T-cell (primary cell): ENCODE results near the gene PLEKHM3. TPM values are rescaled to one million over a fixed set of nuclear protein-coding genes. Genes with fewer than 3 reads are reported as not detected.

ENCODE experiments used
- ATAC-seq, 4 experiments: fragments of 200-7000 bp in 3 of 4; fragments of 150-1000 bp in 1 of 4; cut with Tn5 transposase; replicated peaks in 1 of 4; 1 replicate in 3 of 4; 2 replicates in 1 of 4; pipeline ENCODE4 v1.10.0; 2021; ENCODE audit warnings: moderate library complexity in 3 of 4, mild to moderate bottlenecking in 2 of 4, moderate number of reproducible peaks in 1 of 4
- CTCF ChIA-PET, 2 donors: fragments of 300-600 bp; sonication (Branson Sonifier 250); formaldehyde crosslinking; loops; one replicate each; lab custom pipeline; 2022; ENCODE audit warnings: antibody characterized with exemption in 2 of 2; lab: Charles Lee
- POLR2A ChIA-PET, 2 donors: fragments of 300-600 bp; sonication (Branson Sonifier 250); formaldehyde crosslinking; loops; one replicate each; lab custom pipeline; 2022; ENCODE audit warnings: antibody characterized with exemption in 2 of 2; lab: Charles Lee
- DNase-seq, 35 experiments: peaks; one replicate each; pipeline versions ENCODE4 v3.0.0 to v3.0.0-alpha.2; 2013 to 2023
- H3K27ac ChIP-seq: one replicate; pipeline ENCODE4 v1.5.1; 2013; ENCODE audit warnings: low read length
- H3K27me3 ChIP-seq, 2 experiments: replicated peaks in 1 of 2; 1 replicate in 1 of 2; 2 replicates in 1 of 2; pipeline versions ENCODE4 v1.6.1 to v1.7.0; 2013; ENCODE audit warnings: low read length in 1 of 2, mixed read lengths in 1 of 2; ENCODE audit not compliant: control insufficient read depth in 2 of 2, insufficient read depth in 2 of 2; ENCODE audit errors: extremely low read depth in 1 of 2
- H3K36me3 ChIP-seq, 2 donors: 1 replicate in 1 of 2; 2 replicates in 1 of 2; pipeline versions ENCODE4 v1.6.1 to v1.7.0; 2013; ENCODE audit warnings: low read length in 1 of 2; ENCODE audit not compliant: control insufficient read depth in 2 of 2, insufficient read depth in 1 of 2; ENCODE audit errors: extremely low read depth in 1 of 2
- H3K4me1 ChIP-seq, 2 experiments: 1 replicate in 1 of 2; 2 replicates in 1 of 2; pipeline versions ENCODE4 v1.6.1 to v1.7.0; 2013; ENCODE audit warnings: low read length in 2 of 2, mixed read lengths in 1 of 2; ENCODE audit not compliant: insufficient read depth in 2 of 2, control insufficient read depth in 1 of 2; ENCODE audit errors: extremely low read depth in 1 of 2
- H3K4me3 ChIP-seq, 2 donors: 1 replicate in 1 of 2; 2 replicates in 1 of 2; pipeline versions ENCODE4 v1.5.1 to v1.7.0; 2013; ENCODE audit warnings: mild to moderate bottlenecking in 2 of 2, low read length in 1 of 2, moderate library complexity in 1 of 2; ENCODE audit not compliant: control insufficient read depth in 1 of 2; ENCODE audit errors: extremely low read depth in 1 of 2
- H3K9me3 ChIP-seq: 2 replicates; pipeline ENCODE4 v1.7.0; 2013
- H3K27ac Mint-ChIP-seq, 2 donors: one replicate each; pipeline ENCODE4 v1.8.0; 2020 to 2021; ENCODE audit warnings: mild to moderate bottlenecking in 2 of 2, mixed read lengths in 2 of 2
- H3K27me3 Mint-ChIP-seq, 2 donors: one replicate each; pipeline ENCODE4 v1.8.0; 2021 to 2022; ENCODE audit warnings: mixed read lengths in 2 of 2
- H3K36me3 Mint-ChIP-seq: one replicate; pipeline ENCODE4 v1.8.0; 2021; ENCODE audit warnings: mixed read lengths
- H3K4me1 Mint-ChIP-seq, 3 donors: one replicate each; pipeline ENCODE4 v1.8.0; 2020 to 2022; ENCODE audit warnings: mixed read lengths in 3 of 3, mild to moderate bottlenecking in 1 of 3
- H3K4me3 Mint-ChIP-seq, 3 donors: one replicate each; pipeline ENCODE4 v1.8.0; 2020 to 2022; ENCODE audit warnings: mild to moderate bottlenecking in 3 of 3, mixed read lengths in 3 of 3, moderate library complexity in 3 of 3
- H3K9me3 Mint-ChIP-seq, 3 donors: one replicate each; pipeline ENCODE4 v1.8.0; 2020 to 2022; ENCODE audit warnings: mixed read lengths in 3 of 3
- WGBS: methylation state at CpG from one replicate; pipeline ENCODE4 v1.1.5; 2013; ENCODE audit warnings: missing lambda C conversion rate; ENCODE audit not compliant: insufficient coverage; 5-methylcytosine and 5-hydroxymethylcytosine counted together
- total RNA-seq, 35 experiments: library from RNA in 6 of 35; stranded (reverse) in 6 of 35; fragments of 120-200 nt in 1 of 35; gene quantifications; one replicate each; pipeline versions ENCODE4 v1.2.1 to v1.2.4 and lab custom pipeline; 2013 to 2026

PLEKHM3 gene
- total RNA-seq, 5 donors from 2014 or later (not counting 1 experiment from before 2014, with no cell fraction given) = 12.3 to 18.1 (median 13.9) TPM

DNA sequence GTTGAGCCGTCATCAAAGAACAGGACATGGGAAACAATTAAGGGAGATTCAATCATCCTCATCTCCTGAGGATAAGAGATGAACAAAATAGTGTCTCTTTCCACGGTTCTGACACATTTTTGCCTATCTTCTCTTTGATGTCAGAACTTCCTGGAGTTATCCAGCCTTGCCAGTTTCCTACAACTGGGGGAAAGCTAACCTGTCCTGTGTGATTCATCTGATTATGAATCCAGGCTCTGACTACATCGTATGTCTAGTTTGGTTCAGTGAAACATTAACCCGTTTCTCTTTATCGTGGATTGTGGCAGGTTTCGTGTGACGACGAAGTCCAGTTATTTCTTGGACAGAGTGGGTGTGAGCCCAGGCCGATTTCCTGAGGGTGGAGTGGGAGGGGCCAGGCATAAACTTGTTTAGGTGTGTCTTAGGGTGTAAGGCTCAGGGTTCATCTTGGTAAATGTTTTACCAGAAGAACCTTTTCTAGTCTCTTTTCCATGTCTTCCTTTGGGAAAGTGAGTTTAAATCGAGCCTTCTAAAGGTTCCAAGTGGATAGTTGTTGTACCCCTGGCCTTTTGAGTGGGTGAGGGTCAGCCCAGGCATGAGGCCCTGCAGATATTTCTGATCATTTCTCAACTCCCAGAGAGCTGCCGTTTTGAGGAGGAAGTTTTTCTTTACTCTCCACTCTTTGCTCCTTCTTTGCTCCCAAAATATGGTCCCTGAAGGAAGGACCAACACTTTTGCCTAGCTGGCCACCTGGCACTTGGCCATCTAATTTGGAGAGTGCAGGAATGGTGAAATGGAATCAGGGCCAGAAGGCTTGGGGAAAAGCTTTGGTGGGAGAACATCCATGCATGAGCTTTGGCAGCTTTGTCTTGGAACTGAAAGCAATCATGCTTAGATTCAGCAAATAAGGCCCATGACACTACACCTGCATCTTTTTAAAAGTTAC is 205.2 kb downstream of the PLEKHM3 start:
- Mint-ChIP-seq H3K27me3 (no peaks in the 10 kb centered on the region), H3K36me3 (peaks cover 20% of the 10 kb centered on the region), H3K4me1 (no peaks in the 10 kb centered on the region), H3K27ac (no peak overlapping the region), H3K4me3 (no peak overlapping the region), H3K9me3 (no peaks in the 10 kb centered on the region)
- DNase-seq = no peak
- WGBS = 95% methylated on average over 5 of the region's 11 CpGs
- H3K4me1 ChIP-seq = no peaks in the 10 kb centered on the region
- H3K36me3 ChIP-seq = peaks cover 0 to 4% of the 10 kb centered on the region in 2 donors
- no peak for ATAC-seq
- H3K27me3 ChIP-seq = no peaks in the 10 kb centered on the region
- CTCF ChIA-PET = interaction anchor here in 1 of 2 donors (0.7 kb wide), 1 partner anchor 183 kb away, joined by 7 read pairs; no protein-coding TSS in a partner anchor
- H3K27ac ChIP-seq = no peak overlapping the region
- H3K9me3 ChIP-seq = no peaks in the 10 kb centered on the region
- H3K4me3 ChIP-seq = no peak overlapping the region
- POLR2A ChIA-PET = no interaction called here

DNA sequence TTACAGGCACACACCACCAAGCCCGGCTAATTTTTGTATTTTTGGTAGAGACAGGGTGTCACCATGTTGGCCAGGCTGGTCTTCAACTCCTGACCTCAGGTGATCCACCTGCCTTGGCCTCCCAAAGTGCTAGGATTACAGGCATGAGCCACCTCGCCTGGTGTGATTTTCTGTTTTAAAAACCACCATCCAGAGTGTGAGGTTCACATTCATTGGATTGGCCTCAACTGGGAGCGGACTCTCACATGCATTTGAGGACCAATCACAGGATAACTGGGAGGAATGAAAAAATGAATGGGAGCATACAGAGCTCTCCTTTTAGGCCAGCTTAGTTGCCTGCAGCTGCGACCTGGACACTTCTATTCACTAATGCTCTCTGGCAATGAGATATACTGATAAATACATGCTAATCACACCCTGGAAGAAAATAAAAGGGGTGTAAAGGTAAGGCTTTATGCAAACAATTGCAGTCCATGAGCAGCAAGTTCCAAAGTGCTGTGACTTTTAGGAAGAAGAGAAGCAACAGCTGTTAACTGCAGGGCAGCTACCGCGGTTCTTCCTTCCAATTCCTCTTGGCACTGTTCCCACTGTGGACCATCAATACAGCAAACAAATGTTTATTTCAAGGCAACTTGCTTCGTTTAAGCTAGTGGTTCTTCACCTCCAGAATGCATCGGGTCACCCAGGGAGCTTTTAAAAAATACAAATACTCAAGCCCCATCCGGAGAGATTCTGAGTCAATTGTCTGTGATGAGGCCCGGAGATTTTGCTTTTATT is 206.1 kb downstream of the PLEKHM3 start:
- Mint-ChIP-seq H3K4me1 (no peaks in the 10 kb centered on the region), H3K4me3 (no peak overlapping the region), H3K27me3 (no peaks in the 10 kb centered on the region), H3K27ac (no peak overlapping the region), H3K9me3 (no peaks in the 10 kb centered on the region), H3K36me3 (peaks cover 13% of the 10 kb centered on the region)
- DNase-seq (no peak), ATAC-seq (no peak)
- WGBS = 75% methylated on average over 4 of the region's 10 CpGs
- H3K4me1 ChIP-seq = no peaks in the 10 kb centered on the region
- no peak overlapping the region for H3K4me3 ChIP-seq
- peaks cover 0 to under 1% of the 10 kb centered on the region in 2 donors for H3K36me3 ChIP-seq
- no peaks in the 10 kb centered on the region for H3K27me3 ChIP-seq
- ChIA-PET CTCF (no interaction called here), POLR2A (interaction anchor here in 1 of 2 donors (0.6 kb wide), 1 partner anchor 721 kb away, joined by 3 read pairs; no protein-coding TSS in a partner anchor)
- H3K9me3 ChIP-seq = no peaks in the 10 kb centered on the region
- no peak overlapping the region for H3K27ac ChIP-seq

DNA sequence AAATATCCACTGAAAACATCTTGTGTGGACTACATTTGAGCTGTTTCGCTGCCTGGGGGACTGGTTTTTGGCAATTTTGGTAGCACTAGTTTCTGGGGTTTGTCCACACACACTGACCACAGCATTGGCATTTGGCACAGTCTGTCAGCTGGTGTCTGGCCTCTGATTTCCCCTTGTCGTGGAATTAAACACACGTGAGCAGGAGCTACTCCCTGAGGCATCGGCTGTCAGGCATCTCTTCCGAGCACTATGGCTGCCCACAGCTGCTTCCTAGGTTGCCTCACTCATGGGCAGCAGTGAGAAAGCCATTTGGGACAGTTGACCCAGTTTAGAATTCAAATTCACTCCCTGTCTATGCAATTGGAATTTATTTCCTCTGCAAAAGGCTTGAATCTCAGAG is 208.8 kb downstream of the PLEKHM3 start:
- Mint-ChIP-seq H3K27ac (no peak overlapping the region), H3K4me3 (no peak overlapping the region), H3K27me3 (no peaks in the 10 kb centered on the region), H3K36me3 (no peaks in the 10 kb centered on the region), H3K4me1 (no peaks in the 10 kb centered on the region), H3K9me3 (no peaks in the 10 kb centered on the region)
- CTCF ChIA-PET = interaction anchor here in 1 of 2 donors (0.6 kb wide), 1 partner anchor 265 kb away, joined by 3 read pairs; no protein-coding TSS in a partner anchor
- ATAC-seq (no peak), DNase-seq (no peak)
- no peak overlapping the region for H3K27ac ChIP-seq
- no peaks in the 10 kb centered on the region for H3K27me3 ChIP-seq
- 87% methylated on average over 5 of the region's 5 CpGs for WGBS
- POLR2A ChIA-PET = no interaction called here
- no peak overlapping the region for H3K4me3 ChIP-seq
- H3K36me3 ChIP-seq = no peaks in the 10 kb centered on the region
- no peaks in the 10 kb centered on the region for H3K9me3 ChIP-seq
- H3K4me1 ChIP-seq = no peaks in the 10 kb centered on the region

DNA sequence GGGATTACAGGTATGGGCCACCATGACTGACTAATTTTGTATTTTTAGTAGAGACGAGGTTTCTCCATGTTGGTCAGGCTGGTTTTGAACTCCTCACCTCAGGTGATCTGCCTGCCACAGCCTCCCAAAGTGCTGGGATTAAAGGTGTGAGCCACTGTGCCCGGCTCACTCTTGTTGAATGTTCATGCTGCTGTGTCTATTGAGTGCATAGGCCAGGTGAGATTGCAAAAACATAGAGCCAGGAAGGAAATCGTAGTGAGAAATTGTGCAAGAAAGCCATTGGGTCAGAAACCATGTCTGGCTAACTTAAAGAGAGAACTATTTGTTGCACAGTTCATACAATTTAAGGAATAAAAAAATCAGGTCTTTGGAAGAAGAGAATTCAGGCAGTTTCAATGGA is 210.1 kb downstream of the PLEKHM3 start:
- no peaks in the 10 kb centered on the region for H3K9me3 Mint-ChIP-seq
- no peaks in the 10 kb centered on the region for H3K4me1 ChIP-seq
- ChIA-PET POLR2A (no interaction called here), CTCF (interaction anchor here in 1 of 2 donors (0.6 kb wide), 1 partner anchor 194 kb away, joined by 3 read pairs; no protein-coding TSS in a partner anchor)
- no peak for DNase-seq
- H3K27ac ChIP-seq = no peak overlapping the region
- H3K27ac Mint-ChIP-seq = no peak overlapping the region
- no peaks in the 10 kb centered on the region for H3K36me3 ChIP-seq
- no peak overlapping the region for H3K4me3 ChIP-seq
- no peaks in the 10 kb centered on the region for H3K4me1 Mint-ChIP-seq
- H3K36me3 Mint-ChIP-seq = no peaks in the 10 kb centered on the region
- H3K27me3 Mint-ChIP-seq = no peaks in the 10 kb centered on the region
- no peaks in the 10 kb centered on the region for H3K27me3 ChIP-seq
- no peaks in the 10 kb centered on the region for H3K9me3 ChIP-seq
- H3K4me3 Mint-ChIP-seq = no peak overlapping the region
- no peak for ATAC-seq
- 80% methylated on average over 2 of the region's 3 CpGs for WGBS

DNA sequence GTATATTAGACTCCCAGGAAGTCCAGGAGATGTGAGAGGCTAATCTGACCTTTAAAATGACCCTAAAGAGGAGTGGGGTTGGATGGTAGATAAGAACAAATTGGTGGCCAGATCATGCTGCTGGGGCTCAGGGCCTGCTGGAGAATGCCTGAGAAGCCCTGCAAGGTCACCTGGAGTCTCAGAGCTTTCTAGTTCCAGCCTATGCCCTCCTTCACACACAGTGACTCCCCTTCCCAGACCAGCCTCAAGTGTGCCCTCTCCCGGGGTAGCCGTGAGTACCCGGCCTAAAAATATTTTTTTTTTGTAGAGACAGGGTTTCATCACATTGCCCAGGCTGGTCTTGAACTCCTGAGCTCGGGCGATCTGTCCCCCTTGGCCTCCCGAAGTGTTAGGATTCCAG is 211.4 kb downstream of the PLEKHM3 start:
- no peak for DNase-seq
- H3K36me3 ChIP-seq = no peaks in the 10 kb centered on the region
- no peak for ATAC-seq
- ChIA-PET POLR2A (no interaction called here), CTCF (interaction anchor here in 1 of 2 donors (0.7 kb wide), 1 partner anchor 395 kb away, joined by 3 read pairs; no protein-coding TSS in a partner anchor)
- Mint-ChIP-seq H3K4me3 (no peak overlapping the region), H3K27ac (no peak overlapping the region), H3K36me3 (no peaks in the 10 kb centered on the region), H3K4me1 (no peaks in the 10 kb centered on the region), H3K27me3 (peaks cover 0 to 4% of the 10 kb centered on the region in 2 donors), H3K9me3 (no peaks in the 10 kb centered on the region)
- WGBS = 72% methylated on average over 4 of the region's 6 CpGs
- H3K4me3 ChIP-seq = no peak overlapping the region
- H3K9me3 ChIP-seq = no peaks in the 10 kb centered on the region
- H3K27ac ChIP-seq = no peak overlapping the region
- no peaks in the 10 kb centered on the region for H3K4me1 ChIP-seq
- H3K27me3 ChIP-seq = no peaks in the 10 kb centered on the region

DNA sequence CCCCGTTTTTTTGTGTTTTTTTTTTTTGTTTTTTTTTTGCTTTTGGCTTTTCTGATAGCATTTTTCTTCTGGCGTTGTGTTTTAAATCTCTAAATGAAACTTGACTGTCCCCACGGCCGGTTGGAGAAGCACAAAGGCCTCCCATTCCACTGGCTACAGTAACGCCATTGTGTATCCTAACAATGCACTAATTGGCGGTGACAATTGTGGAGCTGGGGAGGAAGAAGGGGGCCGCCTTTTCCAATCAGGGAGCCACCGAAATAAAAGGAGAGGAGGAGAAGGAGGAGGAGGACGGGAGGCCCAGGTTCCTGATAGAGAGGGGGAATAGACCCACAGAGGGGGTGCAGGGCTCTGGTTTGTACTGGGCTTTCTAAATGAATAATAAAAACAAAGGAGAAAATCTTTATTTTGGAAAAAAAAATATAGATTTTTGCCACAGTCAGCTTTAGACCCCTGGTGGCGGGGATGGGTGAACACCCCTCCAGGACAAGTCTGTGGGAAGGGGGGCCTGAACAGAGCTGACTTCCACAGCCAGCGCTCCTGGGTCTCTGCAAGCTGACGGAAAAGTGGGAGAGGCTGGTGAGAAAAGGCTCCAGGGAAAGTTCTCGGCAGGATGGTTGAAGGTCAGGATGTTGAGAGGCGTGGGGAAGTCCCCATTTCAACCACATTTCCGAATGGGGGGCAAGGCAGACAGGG is 212.0 kb downstream of the PLEKHM3 start:
- POLR2A ChIA-PET = no interaction called here
- H3K9me3 Mint-ChIP-seq = no peaks in the 10 kb centered on the region
- 80% methylated on average over 7 of the region's 15 CpGs for WGBS
- no peak overlapping the region for H3K4me3 Mint-ChIP-seq
- H3K9me3 ChIP-seq = no peaks in the 10 kb centered on the region
- H3K27me3 Mint-ChIP-seq = peaks cover 0 to 7% of the 10 kb centered on the region in 2 donors
- DNase-seq (no peak), ATAC-seq (no peak)
- no peaks in the 10 kb centered on the region for H3K27me3 ChIP-seq
- no peak overlapping the region for H3K27ac ChIP-seq
- no peaks in the 10 kb centered on the region for H3K4me1 Mint-ChIP-seq
- H3K4me3 ChIP-seq = no peak overlapping the region
- H3K36me3 Mint-ChIP-seq = no peaks in the 10 kb centered on the region
- CTCF ChIA-PET = no interaction called here
- no peaks in the 10 kb centered on the region for H3K4me1 ChIP-seq
- no peaks in the 10 kb centered on the region for H3K36me3 ChIP-seq
- H3K27ac Mint-ChIP-seq = no peak overlapping the region
